Anterior cingulate cortex (tissue), 58 donors: ENCODE measurements around the gene RNF39.

ENCODE experiments used
- DNase-seq, 58 donors: peaks; one replicate each; lab custom pipeline; 2025; lab: John Stamatoyannopoulos, UW

RNF39 gene

DNA sequence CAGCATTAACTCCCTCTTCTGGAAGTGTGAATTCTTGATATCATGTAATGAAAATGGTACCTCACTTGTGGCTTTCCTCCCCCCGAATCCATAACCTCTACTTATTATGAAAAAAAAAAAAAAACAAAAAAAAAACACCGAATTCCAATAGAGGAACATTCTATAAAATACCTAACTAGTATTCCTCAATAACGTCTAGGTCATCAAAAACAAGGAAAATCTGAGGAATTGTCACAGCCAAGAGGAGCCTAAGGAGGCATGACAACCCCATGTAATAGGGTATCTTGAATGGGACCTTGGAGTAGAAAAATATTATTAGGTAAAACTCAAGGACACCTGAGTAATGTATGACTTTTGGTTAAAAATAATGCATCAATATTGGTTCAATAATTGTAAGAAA lies 53.4 kb downstream of the RNF39 start:
- no peak for DNase-seq

- DNase-seq: no peak
These were observed 54.9 kb downstream of the RNF39 start for GRCh38 chr6:30020626-30021025.
